NB4 (cell line): ENCODE data around the gene C21orf58.

ENCODE experiments used
- DNase-seq: peaks from one replicate; pipeline ENCODE4 v3.0.0; 2010; ENCODE audit warnings: low read depth
- H3K4me3 ChIP-seq: one replicate; pipeline ENCODE4 v1.5.1; 2011; ENCODE audit warnings: mild to moderate bottlenecking, low read depth, low read length, moderate library complexity
- MAX ChIP-seq: IDR thresholded peaks from 2 replicates; pipeline ENCODE4 v1.6.1; 2011; ENCODE audit warnings: low read depth, low read length
- MYC ChIP-seq: IDR thresholded peaks from 2 replicates; pipeline ENCODE4 v1.6.1; 2011; ENCODE audit warnings: low read depth, low read length
- POLR2A ChIP-seq: IDR thresholded peaks from 2 replicates; pipeline ENCODE4 v1.6.1; 2011; ENCODE audit warnings: mild to moderate bottlenecking; ENCODE audit not compliant: insufficient read length; ENCODE audit errors: extremely low read depth
- TF ChIP-seq, protein P1 (sequence below): IDR thresholded peaks from one replicate; pipeline ENCODE4 v1.5.1; 2012; ENCODE audit warnings: low read depth, low read length

C21orf58 gene

DNA sequence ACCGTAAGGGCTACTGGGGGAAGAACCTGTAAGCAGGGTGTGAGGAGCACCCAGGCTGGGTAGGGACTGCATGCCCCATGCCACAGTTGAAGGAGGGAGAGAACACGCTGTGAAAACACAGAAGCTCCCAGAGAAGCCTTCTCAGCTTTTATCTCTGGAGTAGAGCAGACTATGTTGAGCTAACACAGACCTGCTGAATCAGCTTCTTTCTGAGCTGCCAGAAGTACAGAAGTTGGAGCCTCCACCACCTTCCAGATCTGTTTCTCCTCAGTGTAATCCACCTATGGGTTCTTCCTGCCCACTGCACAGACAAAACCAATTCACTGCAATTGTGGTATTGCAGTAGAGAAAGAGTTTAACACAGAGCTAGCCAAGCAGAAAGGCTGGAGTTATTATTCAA lies 32.1 kb downstream of the C21orf58 start:
- no peak overlapping the region for H3K4me3 ChIP-seq
- TF ChIP-seq, protein P1, sequence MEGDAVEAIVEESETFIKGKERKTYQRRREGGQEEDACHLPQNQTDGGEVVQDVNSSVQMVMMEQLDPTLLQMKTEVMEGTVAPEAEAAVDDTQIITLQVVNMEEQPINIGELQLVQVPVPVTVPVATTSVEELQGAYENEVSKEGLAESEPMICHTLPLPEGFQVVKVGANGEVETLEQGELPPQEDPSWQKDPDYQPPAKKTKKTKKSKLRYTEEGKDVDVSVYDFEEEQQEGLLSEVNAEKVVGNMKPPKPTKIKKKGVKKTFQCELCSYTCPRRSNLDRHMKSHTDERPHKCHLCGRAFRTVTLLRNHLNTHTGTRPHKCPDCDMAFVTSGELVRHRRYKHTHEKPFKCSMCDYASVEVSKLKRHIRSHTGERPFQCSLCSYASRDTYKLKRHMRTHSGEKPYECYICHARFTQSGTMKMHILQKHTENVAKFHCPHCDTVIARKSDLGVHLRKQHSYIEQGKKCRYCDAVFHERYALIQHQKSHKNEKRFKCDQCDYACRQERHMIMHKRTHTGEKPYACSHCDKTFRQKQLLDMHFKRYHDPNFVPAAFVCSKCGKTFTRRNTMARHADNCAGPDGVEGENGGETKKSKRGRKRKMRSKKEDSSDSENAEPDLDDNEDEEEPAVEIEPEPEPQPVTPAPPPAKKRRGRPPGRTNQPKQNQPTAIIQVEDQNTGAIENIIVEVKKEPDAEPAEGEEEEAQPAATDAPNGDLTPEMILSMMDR = no peak
- TF ChIP-seq MYC (no peak), MAX (no peak), POLR2A (no peak)
- DNase-seq = no peak

GRCh38 chr21:46289655-46290179 lies 34.0 kb downstream of the C21orf58 start:
- H3K4me3 ChIP-seq = no peak overlapping the region
- no peak for DNase-seq
- TF ChIP-seq MYC = no peak
- no peak for TF ChIP-seq POLR2A
- TF ChIP-seq, protein P1 = no peak
- no peak for TF ChIP-seq MAX

DNA sequence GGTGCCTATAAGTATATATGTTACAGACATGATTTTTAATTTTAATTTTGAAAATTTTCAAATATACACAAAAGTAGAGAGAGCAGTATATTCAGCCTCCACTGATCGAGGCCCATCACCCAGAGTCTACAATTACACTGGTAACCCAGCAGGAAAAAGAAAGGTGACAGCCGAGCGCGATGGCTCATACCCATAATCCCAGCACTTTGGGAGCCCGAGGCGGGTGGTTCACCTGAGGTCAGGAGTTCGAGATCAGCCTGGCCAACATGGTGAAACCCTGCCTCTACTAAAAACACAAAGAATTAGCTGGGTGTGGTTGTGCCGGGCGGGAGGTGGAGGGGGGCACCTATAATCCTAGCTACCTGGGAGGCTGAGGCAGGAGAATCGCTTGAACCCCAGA lies 36.1 kb downstream of the C21orf58 start:
- no peak for DNase-seq
- no peak overlapping the region for H3K4me3 ChIP-seq
- TF ChIP-seq, protein P1 = no peak
- TF ChIP-seq MYC = no peak
- no peak for TF ChIP-seq MAX
- TF ChIP-seq POLR2A = no peak

DNA sequence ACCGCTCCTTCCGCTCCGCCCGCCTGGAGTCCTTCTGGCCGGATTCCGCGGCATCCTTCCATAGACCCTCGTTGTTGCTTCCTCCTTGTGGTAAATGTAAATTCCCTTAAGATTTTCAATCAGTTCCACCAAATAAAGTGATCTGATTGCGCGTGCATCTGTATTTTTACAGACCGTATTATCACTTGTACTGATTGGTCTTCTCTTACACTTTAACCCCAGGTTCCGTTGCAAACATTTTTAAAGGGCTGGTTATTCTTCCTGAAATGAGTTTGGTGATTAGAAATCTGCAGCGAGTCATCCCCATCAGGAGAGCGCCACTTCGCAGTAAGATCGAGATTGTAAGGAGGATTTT lies 37.0 kb downstream of the C21orf58 start:
- no peak for DNase-seq
- no peak for TF ChIP-seq POLR2A
- TF ChIP-seq, protein P1 = no peak
- no peak for TF ChIP-seq MAX
- TF ChIP-seq MYC = no peak
- peak overlapping the region; percentile 93 for H3K4me3 ChIP-seq

DNA sequence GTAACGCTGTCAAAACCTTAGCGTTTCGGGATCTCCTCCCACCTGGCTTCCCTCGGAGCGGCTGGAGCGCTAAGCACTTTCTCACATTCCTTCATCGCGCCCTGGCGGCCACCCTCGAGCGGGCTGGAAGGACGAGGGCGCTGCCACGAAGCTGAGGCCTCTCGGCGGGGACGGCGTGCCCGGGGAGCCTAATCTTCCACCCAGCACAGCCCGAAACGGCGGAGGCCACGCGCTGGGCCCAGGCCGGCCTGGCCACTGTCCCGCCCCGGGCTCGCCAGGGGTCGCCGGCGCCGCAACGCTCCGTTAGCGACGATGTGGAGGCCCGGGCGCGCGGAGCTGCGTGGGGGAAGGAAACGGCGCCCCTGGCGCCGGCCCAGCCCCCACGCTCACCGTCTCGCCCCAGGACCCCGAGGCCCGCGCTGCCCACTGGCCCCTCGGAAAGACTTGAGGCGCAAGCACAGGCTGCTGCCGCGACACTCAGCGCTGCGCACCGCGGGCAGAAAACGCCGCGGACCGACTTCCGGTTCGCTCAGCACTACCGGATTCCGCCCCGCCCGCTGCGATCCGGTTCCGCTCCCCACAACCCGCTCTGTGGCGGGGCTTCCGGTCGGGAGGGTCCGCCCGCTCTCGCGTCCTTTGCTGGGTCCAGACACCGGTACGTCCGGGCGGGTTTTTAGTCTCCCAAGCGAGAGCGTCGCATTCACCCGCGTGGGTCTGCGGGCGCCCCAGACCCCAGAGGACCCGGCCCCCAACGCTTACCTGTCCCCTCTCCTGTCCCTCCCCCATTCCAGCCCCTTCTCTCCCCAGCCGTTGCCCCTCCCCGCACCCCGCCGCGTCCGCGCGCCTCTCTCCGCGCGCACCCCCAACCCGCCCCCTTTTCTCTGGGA lies 37.7 kb downstream of the C21orf58 start, which contains the start of gene YBEY:
YBEY (plus strand) TSS at position 582 of the 887 bp plus-strand sequence. CDS start 572 bp downstream, outside the sequence.
- H3K4me3 ChIP-seq = peak within 1 kb of the TSS; percentile 93
- peak; percentile 92 for DNase-seq
- TF ChIP-seq MAX (peak; percentile 74), MYC (peak; percentile 85), POLR2A (peak; percentile 63)
- TF ChIP-seq, protein P1 = no peak
